Measurements from ENCODE around the gene NFE2L3.

- TF ChIP-seq EZH2 (IDR thresholded peaks at IDR 0.05) (no peak), POLR2AphosphoS5 (IDR thresholded peaks at IDR 0.05; ENCODE audit: borderline replicate concordance, low read depth, low read length) (peak; percentile 47; the same call in 1 of the 2 replicates), FOXP2 (optimal IDR thresholded peaks at IDR 0.05; ENCODE audit: control extremely low read depth, extremely low read length, insufficient read depth) (no peak)
Measured at GRCh38 chr7:26179826-26180497, 28.0 kb downstream of the NFE2L3 start.
